ENCODE results near the gene SEMA5B.

The SEMA5B gene

GRCh38 chr3:122892118-122892960, 135.2 kb downstream of the SEMA5B start:
- DNase-seq (ENCODE audit: low read depth), result no peak

GRCh38 chr3:122890720-122891220, 136.8 kb downstream of the SEMA5B start:
- no peak for DNase-seq (ENCODE audit: low read depth)

GRCh38 chr3:122890077-122890719, 137.4 kb downstream of the SEMA5B start:
- DNase-seq (ENCODE audit: low read depth), result no peak

GRCh38 chr3:122886946-122887345, 140.6 kb downstream of the SEMA5B start:
- no peak for DNase-seq (ENCODE audit: low read depth)

- no peak for DNase-seq (ENCODE audit: low read depth)
Observed at GRCh38 chr3:122886251-122886650, 141.3 kb downstream of the SEMA5B start.

GRCh38 chr3:122882361-122882947, 145.1 kb downstream of the SEMA5B start:
- no peak for DNase-seq (ENCODE audit: low read depth)

GRCh38 chr3:122880624-122881023, 146.9 kb downstream of the SEMA5B start:
- no peak for DNase-seq (ENCODE audit: low read depth)

GRCh38 chr3:122880173-122880572, 147.4 kb downstream of the SEMA5B start:
- DNase-seq (ENCODE audit: low read depth), result no peak

GRCh38 chr3:122875547-122876127, 151.9 kb downstream of the SEMA5B start:
- no peak for DNase-seq (ENCODE audit: low read depth)

- no peak for DNase-seq (ENCODE audit: low read depth)
Observed at GRCh38 chr3:122873741-122874515, 153.6 kb downstream of the SEMA5B start.

- DNase-seq (ENCODE audit: low read depth), result no peak
Observed at GRCh38 chr3:122868322-122868721, 159.2 kb downstream of the SEMA5B start.

GRCh38 chr3:122864498-122864897, 163.1 kb downstream of the SEMA5B start:
- no peak for DNase-seq (ENCODE audit: low read depth)

- DNase-seq (ENCODE audit: low read depth), result no peak
Observed at GRCh38 chr3:122862381-122862780, 165.2 kb downstream of the SEMA5B start.
